Ascending aorta (tissue), 2 donors: ENCODE measurements around the gene NOTCH4. TPM values are rescaled to one million over a fixed set of nuclear protein-coding genes. Genes with fewer than 3 reads are reported as not detected.
A peak's percentile ranks its signal among the peaks of the same experiment; 100 is the strongest.

Experiments used
- DNase-seq, 2 donors: peaks; one replicate each; pipeline ENCODE4 v3.0.0-alpha.2; 2019; ENCODE audit warnings: low spot score in 2 of 2
- H3K27ac ChIP-seq, 2 donors: fragments of 200-600 bp; sonication (generic); one replicate each; pipeline ENCODE4 v1.5.1; 2016 to 2017; ENCODE audit warnings: mild to moderate bottlenecking in 1 of 2
- H3K27me3 ChIP-seq: fragments of 200-600 bp; sonication (generic); one replicate; pipeline ENCODE4 v1.5.1; 2017
- H3K36me3 ChIP-seq, 2 donors: fragments of 200-600 bp; sonication (generic); one replicate each; pipeline ENCODE4 v1.5.1; 2016
- H3K4me1 ChIP-seq, 2 donors: fragments of 200-600 bp; sonication (generic); one replicate each; pipeline ENCODE4 v1.5.1; 2016 to 2017; ENCODE audit warnings: mild to moderate bottlenecking in 1 of 2
- H3K4me3 ChIP-seq, 2 donors: fragments of 200-600 bp; sonication (generic); one replicate each; pipeline ENCODE4 v1.5.1; 2016 to 2017; ENCODE audit warnings: mild to moderate bottlenecking in 1 of 2
- H3K9me3 ChIP-seq, 2 donors: fragments of 200-600 bp; sonication (generic); one replicate each; pipeline ENCODE4 v1.5.1; 2016
- intact Hi-C: fragments of 100-400 bp; cut with DNase I; formaldehyde crosslinking; loops from one replicate; pipeline ENCODE4 v1.15.1; 2023
- total RNA-seq: library from RNA; depleted of rRNA; stranded (reverse); fragments of >200 nt; gene quantifications from one replicate; pipeline ENCODE4 v1.1.0, GENCODE V29; 2016
- TF ChIP-seq, protein P1 (sequence below), 3 experiments: fragments of 200-600 bp in 2 of 3; fragments of 450-650 bp in 1 of 3; sonication (generic) in 2 of 3; IDR thresholded peaks; one replicate each; pipeline ENCODE4 v1.5.1; 2016 to 2019; ENCODE audit warnings: antibody characterized with exemption in 3 of 3, mild to moderate bottlenecking in 1 of 3, moderate library complexity in 1 of 3

NOTCH4 gene
- total RNA-seq, 1 donor from 2014 or later = 198 TPM

DNA sequence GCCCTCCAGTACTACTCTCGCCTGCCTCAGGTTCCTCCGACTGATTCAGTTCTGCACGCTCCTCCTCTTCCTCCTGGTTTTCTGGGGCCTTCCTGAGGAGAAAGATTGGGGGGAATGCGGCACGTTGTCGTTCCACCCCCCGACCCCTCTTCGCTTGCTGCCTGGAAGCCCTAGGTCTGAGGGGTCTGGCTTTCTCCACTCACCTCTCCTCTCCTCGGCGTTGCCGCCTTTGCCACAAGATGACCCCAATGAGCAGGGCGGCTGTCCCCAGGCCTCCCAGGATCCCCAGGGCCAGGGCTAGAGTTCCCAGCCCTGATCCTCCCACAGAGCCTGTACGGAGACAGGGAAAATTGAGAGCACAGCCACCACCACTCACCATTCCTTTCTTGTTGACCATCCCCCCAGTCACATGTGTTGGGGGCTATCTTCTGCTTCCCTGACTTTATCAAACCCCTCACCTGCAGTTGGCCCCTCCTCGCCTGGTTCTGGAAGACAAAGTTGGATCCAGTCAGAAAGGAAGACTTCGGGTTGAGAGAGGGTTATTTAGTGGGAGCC is 42.6 kb downstream of the NOTCH4 start:
- Histone ChIP-seq H3K36me3 (peaks cover 26 to 30% of the 10 kb centered on the region in 2 donors), H3K4me1 (peaks cover 3 to 21% of the 10 kb centered on the region in 2 donors), H3K27me3 (no peaks in the 10 kb centered on the region), H3K27ac (no peak overlapping the region), H3K9me3 (no peaks in the 10 kb centered on the region), H3K4me3 (no peak overlapping the region)
- TF ChIP-seq, protein P1, sequence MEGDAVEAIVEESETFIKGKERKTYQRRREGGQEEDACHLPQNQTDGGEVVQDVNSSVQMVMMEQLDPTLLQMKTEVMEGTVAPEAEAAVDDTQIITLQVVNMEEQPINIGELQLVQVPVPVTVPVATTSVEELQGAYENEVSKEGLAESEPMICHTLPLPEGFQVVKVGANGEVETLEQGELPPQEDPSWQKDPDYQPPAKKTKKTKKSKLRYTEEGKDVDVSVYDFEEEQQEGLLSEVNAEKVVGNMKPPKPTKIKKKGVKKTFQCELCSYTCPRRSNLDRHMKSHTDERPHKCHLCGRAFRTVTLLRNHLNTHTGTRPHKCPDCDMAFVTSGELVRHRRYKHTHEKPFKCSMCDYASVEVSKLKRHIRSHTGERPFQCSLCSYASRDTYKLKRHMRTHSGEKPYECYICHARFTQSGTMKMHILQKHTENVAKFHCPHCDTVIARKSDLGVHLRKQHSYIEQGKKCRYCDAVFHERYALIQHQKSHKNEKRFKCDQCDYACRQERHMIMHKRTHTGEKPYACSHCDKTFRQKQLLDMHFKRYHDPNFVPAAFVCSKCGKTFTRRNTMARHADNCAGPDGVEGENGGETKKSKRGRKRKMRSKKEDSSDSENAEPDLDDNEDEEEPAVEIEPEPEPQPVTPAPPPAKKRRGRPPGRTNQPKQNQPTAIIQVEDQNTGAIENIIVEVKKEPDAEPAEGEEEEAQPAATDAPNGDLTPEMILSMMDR (IDR thresholded peaks at IDR 0.05) = no peak
- DNase-seq = no peak
- intact Hi-C loops = loop anchor here (10.0 kb wide), 1 partner anchor 636 kb away; the partner anchor contains the start of genes ATP6V1G2, DDX39B and NFKBIL1

GRCh38 chr6:32179766-32180405 is 44.0 kb downstream of the NOTCH4 start:
- H3K4me1 ChIP-seq = peaks cover 9 to 23% of the 10 kb centered on the region in 2 donors
- H3K4me3 ChIP-seq = peak overlapping the region in 1 of 2 donors; percentile 62
- H3K9me3 ChIP-seq = no peaks in the 10 kb centered on the region
- no peaks in the 10 kb centered on the region for H3K27me3 ChIP-seq
- peaks cover 25 to 30% of the 10 kb centered on the region in 2 donors for H3K36me3 ChIP-seq
- H3K27ac ChIP-seq = no peak overlapping the region
- intact Hi-C loops = loop anchor here (5.0 to 10.0 kb wide), 5 partner anchors 205 to 1237 kb away; partner anchors contain the start of genes ATP6V1G2, BRD2, C6orf47 and CSNK2B
- TF ChIP-seq, protein P1 (IDR thresholded peaks at IDR 0.05) = no peak
- no peak for DNase-seq

GRCh38 chr6:32178547-32179440 is 45.1 kb downstream of the NOTCH4 start:
- Histone ChIP-seq H3K27ac (peak overlapping the region; percentile 87 to 92), H3K4me3 (peak overlapping the region; percentile 62 to 73), H3K9me3 (no peaks in the 10 kb centered on the region), H3K36me3 (peaks cover 25 to 30% of the 10 kb centered on the region in 2 donors), H3K4me1 (peaks cover 9 to 27% of the 10 kb centered on the region in 2 donors), H3K27me3 (no peaks in the 10 kb centered on the region)
- TF ChIP-seq, protein P1 (IDR thresholded peaks at IDR 0.05) = no peak
- intact Hi-C loops = loop anchor here (1.0 to 10.0 kb wide), 5 partner anchors 12 to 1239 kb away; partner anchors contain the start of genes BRD2, C6orf47, CSNK2B and CUTA
- DNase-seq = no peak

DNA sequence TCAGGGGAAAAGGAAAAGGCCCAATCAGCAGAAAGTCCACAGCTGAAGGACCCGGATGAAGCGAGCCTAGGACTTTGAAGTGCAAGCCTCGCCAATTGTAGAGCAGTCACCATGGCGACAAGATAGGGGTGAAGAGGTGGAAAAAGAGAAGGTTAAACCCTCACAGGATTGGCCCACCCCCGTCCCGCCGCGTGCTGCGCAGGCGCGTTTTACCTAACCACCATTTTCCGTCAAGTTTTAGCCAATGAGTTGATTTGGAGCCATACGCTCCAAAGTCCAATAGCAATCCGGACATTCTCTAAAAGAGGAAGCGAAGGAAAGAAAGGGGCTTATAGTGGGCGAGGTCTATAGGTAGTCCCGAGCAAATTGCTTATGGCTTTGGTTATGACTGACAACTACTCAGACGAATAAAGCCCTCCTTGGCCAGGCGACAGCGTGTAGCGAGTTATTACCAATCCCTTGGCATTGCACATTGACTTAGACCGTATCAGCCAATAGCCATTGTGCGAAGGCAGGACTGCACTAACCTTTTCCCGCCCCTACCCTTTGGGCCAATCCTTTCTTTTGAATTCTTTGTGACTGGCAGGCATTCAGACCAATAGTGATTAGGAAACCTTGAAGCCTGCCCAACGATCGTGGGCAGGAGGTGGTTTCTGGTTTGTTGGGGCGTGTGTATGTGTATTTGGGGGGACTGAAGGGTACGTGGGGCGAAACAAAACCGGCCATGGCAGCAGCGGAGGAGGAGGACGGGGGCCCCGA is 45.9 kb downstream of the NOTCH4 start, which contains the start of gene RNF5:
Gene RNF5 (plus strand): TSS at position 618 of the 759 bp plus-strand sequence. CDS start 107 bp downstream, at position 725.
- Histone ChIP-seq H3K27me3 (no peaks in the 10 kb centered on the region), H3K36me3 (peaks cover 25% of the 10 kb centered on the region in 2 donors), H3K4me1 (peaks cover 9 to 27% of the 10 kb centered on the region in 2 donors), H3K9me3 (no peaks in the 10 kb centered on the region), H3K27ac (peak within 1 kb of the TSS; percentile 87 to 92), H3K4me3 (peak within 1 kb of the TSS; percentile 73 to 99)
- intact Hi-C loops = loop anchor here (1.0 to 10.0 kb wide), 7 partner anchors 12 to 1239 kb away; partner anchors contain the start of genes BRD2, C6orf47, CSNK2B and CUTA
- TF ChIP-seq, protein P1 (IDR thresholded peaks at IDR 0.05) = no peak
- DNase-seq = peak; percentile 96 to 99
